ENCODE measurements around the gene EFEMP2. TPM values are rescaled to one million over a fixed set of nuclear protein-coding genes. Genes with fewer than 3 reads are reported as not detected.
A peak's percentile ranks its signal among the peaks of the same experiment; 100 is the strongest.

Gene EFEMP2
- total and polyA plus RNA-seq, 10 of the 15 experiments (the other 5 are each of a cell fraction or from before 2014, with no cell fraction given): 0.24 to 13.2 (median 1.3) TPM; not detected in 1

DNA sequence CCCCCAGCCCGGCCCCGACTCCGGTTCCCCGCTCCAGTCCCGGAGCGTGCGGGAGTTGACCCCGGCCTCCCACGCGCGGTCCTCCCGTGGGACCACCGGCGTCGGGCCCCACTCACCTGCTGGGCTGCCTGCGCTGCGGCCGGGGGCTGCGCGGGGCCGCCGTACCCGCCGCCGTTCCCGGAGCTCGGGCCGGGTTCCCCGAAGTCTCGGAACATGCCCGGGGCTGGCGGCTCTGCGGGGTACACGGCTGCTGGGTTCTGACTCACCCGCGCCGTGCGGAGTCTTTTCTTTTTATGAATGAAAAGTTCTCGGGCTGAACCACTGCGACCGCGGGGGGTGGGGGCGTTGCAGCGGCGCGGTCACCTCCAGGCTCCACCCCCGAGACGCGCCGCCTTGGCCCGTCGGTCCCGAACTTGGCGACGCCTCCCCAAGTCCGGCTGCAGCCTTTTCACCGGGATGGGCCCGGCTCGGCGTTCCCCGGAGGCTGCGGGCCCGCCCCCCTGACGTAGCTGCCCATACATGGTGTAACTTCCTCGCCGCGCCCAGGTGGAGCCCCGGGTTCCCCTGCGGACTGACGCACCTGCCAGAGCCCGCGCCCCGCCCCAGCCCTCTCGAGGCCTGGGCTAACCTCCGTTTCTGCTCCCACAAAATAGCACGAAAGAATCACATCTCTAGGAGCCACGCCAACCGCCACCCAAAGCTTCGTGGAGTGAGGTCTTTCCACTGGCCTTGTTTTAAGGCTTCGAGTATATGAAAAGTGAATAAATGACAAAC lies 27.7 kb upstream of the EFEMP2 start, which contains the start of gene FOSL1 (continued):
- TF ChIP-seq, protein P1, sequence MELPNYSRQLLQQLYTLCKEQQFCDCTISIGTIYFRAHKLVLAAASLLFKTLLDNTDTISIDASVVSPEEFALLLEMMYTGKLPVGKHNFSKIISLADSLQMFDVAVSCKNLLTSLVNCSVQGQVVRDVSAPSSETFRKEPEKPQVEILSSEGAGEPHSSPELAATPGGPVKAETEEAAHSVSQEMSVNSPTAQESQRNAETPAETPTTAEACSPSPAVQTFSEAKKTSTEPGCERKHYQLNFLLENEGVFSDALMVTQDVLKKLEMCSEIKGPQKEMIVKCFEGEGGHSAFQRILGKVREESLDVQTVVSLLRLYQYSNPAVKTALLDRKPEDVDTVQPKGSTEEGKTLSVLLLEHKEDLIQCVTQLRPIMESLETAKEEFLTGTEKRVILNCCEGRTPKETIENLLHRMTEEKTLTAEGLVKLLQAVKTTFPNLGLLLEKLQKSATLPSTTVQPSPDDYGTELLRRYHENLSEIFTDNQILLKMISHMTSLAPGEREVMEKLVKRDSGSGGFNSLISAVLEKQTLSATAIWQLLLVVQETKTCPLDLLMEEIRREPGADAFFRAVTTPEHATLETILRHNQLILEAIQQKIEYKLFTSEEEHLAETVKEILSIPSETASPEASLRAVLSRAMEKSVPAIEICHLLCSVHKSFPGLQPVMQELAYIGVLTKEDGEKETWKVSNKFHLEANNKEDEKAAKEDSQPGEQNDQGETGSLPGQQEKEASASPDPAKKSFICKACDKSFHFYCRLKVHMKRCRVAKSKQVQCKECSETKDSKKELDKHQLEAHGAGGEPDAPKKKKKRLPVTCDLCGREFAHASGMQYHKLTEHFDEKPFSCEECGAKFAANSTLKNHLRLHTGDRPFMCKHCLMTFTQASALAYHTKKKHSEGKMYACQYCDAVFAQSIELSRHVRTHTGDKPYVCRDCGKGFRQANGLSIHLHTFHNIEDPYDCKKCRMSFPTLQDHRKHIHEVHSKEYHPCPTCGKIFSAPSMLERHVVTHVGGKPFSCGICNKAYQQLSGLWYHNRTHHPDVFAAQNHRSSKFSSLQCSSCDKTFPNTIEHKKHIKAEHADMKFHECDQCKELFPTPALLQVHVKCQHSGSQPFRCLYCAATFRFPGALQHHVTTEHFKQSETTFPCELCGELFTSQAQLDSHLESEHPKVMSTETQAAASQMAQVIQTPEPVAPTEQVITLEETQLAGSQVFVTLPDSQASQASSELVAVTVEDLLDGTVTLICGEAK (IDR thresholded peaks at IDR 0.05; ENCODE audit: borderline replicate concordance): no peak
- TF ChIP-seq SMC3 (IDR thresholded peaks at IDR 0.05; ENCODE audit: borderline replicate concordance, low read length) (no peak), CHD4 (IDR thresholded peaks at IDR 0.05) (no peak), POLR2A (IDR thresholded peaks at IDR 0.05; ENCODE audit: low read depth, low read length) (peak; percentile 73), NR2C1 (IDR thresholded peaks at IDR 0.05) (0 out of 2 replicates have a peak, but pooled peaks have one; percentile 21), RFX5 (IDR thresholded peaks at IDR 0.05; ENCODE audit: low read depth, low read length) (no peak), GATAD2B (conservative IDR thresholded peaks at IDR 0.05; ENCODE audit: low read depth) (peak; percentile 67; the same call in 1 of the 2 replicates), EGR1 (IDR thresholded peaks at IDR 0.05; ENCODE audit: borderline replicate concordance in 1 of 2, low read depth in 2 of 2, low read length in 2 of 2) (peak in 1 of 2 experiments; percentile 9; a peak in 1 of 3 replicates), LARP7 (IDR thresholded peaks at IDR 0.05) (no peak), ETV6 (conservative IDR thresholded peaks at IDR 0.05 in 1 of 2, IDR thresholded peaks at IDR 0.05 in 1 of 2; ENCODE audit: borderline replicate concordance in 1 of 2, low read depth in 1 of 2) (no peak), POLR2AphosphoS5 (IDR thresholded peaks at IDR 0.05; ENCODE audit: low read length) (peak; percentile 72), SREBF1 (IDR thresholded peaks at IDR 0.05; ENCODE audit: low read length) (peak; percentile 67), ZNF687 (IDR thresholded peaks at IDR 0.05) (0 out of 2 replicates have a peak, but pooled peaks have one; percentile 33), ZNF274 (IDR thresholded peaks at IDR 0.05; ENCODE audit: insufficient read depth, insufficient read length) (no peak)
- TF ChIP-seq, protein P2, sequence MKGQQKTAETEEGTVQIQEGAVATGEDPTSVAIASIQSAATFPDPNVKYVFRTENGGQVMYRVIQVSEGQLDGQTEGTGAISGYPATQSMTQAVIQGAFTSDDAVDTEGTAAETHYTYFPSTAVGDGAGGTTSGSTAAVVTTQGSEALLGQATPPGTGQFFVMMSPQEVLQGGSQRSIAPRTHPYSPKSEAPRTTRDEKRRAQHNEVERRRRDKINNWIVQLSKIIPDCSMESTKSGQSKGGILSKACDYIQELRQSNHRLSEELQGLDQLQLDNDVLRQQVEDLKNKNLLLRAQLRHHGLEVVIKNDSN (IDR thresholded peaks at IDR 0.05; ENCODE audit: borderline replicate concordance, extremely low read length, insufficient read depth, low read depth, low read length): no peak
- TF ChIP-seq, protein P3, sequence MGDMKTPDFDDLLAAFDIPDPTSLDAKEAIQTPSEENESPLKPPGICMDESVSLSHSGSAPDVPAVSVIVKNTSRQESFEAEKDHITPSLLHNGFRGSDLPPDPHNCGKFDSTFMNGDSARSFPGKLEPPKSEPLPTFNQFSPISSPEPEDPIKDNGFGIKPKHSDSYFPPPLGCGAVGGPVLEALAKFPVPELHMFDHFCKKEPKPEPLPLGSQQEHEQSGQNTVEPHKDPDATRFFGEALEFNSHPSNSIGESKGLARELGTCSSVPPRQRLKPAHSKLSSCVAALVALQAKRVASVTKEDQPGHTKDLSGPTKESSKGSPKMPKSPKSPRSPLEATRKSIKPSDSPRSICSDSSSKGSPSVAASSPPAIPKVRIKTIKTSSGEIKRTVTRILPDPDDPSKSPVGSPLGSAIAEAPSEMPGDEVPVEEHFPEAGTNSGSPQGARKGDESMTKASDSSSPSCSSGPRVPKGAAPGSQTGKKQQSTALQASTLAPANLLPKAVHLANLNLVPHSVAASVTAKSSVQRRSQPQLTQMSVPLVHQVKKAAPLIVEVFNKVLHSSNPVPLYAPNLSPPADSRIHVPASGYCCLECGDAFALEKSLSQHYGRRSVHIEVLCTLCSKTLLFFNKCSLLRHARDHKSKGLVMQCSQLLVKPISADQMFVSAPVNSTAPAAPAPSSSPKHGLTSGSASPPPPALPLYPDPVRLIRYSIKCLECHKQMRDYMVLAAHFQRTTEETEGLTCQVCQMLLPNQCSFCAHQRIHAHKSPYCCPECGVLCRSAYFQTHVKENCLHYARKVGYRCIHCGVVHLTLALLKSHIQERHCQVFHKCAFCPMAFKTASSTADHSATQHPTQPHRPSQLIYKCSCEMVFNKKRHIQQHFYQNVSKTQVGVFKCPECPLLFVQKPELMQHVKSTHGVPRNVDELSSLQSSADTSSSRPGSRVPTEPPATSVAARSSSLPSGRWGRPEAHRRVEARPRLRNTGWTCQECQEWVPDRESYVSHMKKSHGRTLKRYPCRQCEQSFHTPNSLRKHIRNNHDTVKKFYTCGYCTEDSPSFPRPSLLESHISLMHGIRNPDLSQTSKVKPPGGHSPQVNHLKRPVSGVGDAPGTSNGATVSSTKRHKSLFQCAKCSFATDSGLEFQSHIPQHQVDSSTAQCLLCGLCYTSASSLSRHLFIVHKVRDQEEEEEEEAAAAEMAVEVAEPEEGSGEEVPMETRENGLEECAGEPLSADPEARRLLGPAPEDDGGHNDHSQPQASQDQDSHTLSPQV (IDR thresholded peaks at IDR 0.05): no peak

All from GM12878 (cell line).